DLD1 (cell line): ENCODE measurements around the gene SLC30A7.
"Not testable (repeated sequence)": the region's sequence is repeated elsewhere in the genome, so short reads cannot be mapped to it uniquely, and the experiment has no call there.

Experiments used
- in situ Hi-C: cut with HindIII; loops from 2 replicates; pipeline ENCODE4 v1.10.0; 2017; ENCODE audit warnings: low sequenced_read_pairs

The SLC30A7 gene

DNA sequence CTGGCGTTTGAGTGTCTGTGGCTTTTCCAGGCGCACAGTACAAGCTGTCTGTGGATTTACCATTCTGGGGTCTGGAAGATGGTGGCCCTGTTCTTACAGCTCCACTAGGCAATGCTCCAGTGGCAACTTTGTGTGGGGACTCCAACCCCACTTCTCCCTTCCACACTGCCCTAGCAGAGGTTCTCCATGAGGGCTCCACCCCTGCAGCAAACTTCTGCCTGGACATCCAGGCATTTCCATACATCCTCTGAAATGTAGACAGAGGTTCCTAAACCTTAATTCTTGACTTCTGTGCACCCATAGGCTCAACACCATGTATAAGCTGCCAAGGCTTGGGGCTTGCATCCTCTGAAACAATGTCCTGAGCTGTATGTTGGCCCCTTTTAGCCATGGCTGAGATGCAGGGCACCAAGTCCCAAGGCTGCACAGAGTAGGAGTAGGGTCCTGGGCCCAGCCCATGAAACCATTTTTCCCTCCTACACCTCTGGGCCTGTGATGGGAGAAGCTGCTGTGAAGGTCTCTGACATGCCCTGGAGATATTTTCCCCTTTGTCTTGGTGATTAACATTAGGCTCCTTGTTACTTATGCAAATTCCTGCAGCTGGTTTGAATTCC lies 5.9 kb upstream of the SLC30A7 start:
- in situ Hi-C loops: not testable (repeated sequence)

DNA sequence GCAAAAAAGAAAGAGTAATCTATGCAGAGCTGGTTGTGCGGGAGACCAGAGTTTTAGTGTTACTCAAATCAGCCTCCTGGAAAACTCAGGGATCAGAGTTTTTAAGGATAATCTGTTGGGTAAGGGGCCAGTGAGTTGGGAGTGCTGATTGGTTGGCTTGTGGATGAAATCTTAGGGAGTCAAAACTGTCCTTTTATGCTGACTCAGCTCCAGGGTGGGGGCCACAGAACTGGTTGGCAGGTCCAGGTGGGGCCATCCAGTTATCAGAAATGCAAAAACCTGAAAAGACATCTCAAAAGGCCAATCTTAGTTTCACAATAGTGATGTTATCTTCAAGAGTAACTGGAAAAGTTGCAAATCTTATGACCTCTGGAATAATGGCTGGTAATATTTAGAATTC lies 4.5 kb upstream of the SLC30A7 start:
- in situ Hi-C loops: no loop called here

DNA sequence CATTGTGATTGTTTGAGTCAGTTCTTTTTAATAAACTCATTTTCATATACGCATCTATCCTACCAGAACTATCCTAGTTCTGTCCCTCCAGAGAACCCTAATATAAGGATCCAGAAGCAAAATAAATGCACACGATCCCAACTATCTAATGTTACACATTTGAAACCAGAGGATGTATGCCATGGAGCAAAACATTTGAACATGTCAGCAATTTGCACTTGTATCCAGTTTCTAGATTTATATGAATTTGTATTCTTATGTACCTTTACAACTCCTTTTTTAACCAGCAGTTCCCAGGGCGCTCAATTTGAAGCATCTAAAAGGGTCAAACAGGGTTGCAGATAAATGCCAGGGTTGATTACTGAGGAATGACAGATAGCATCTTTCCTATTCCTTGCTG lies 3.3 kb upstream of the SLC30A7 start:
- in situ Hi-C loops: no loop called here

DNA sequence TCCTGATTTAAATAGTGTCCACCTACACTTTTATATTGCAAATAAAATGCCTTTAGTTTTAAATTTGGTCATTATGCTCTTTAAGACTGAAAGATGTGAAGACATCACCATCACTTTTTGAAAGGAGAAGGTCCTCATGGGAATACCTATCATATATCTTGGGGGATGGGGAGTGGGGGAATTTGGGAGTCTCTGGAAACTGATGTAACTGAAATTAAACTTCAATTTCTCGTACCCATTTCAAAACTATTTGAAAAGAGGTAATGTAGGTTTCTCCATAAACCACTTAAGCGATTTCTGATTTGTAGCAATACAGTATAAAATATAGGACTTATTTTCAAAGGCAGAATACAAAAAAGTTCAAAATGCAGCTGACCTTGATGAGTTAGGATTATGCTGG lies 2.2 kb upstream of the SLC30A7 start:
- in situ Hi-C loops: no loop called here

DNA sequence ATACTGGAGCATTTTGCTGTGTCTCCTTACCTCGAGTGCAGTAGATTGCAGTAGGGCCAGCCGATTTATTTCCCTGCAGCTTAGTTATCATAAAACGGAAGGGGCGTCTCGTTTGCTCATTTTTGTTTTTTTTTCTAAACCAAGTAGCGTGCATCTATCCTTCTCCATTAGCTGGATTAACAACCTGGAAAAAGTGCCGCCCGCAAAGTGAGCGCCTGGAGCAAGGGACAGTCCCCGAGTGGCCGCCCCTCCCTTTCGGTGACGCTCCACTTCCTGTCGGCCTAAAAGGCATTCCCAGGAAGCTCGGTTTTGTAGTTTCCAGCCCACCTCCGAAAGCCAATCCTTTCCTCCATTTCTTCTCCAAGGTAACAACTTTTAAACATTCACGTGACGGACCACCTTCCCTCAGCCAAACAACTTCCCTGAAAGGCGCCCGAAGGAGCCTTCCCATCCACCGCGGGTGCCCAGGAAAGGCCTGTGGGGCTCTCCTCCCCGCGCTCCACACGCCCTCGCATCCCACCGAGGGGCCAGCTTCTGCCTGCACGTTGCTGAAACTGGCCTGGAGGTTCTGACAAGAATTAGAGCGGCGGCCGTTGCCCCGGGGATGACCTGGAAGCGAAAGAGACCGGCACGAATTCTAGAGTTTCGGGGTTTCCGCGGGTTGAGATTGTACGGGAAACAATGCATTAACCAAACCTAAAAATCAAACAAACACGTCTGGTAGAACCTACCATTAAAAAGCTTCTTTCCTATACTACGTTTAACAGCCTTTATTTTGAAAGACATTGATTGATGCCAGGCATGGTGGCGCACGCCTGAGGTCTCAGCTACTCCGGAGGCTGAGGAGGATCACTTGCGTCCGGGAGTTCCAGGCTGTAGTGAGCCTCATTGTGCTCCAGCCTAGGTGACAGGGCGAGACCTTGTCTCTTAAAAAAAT lies 1.0 kb upstream of the SLC30A7 start, which contains the start of gene EXTL2:
Gene EXTL2 (minus strand): TSS at position 240 of the 937 bp plus-strand sequence. CDS start 6,085 bp downstream, outside the sequence.
- in situ Hi-C loops: no loop called here

DNA sequence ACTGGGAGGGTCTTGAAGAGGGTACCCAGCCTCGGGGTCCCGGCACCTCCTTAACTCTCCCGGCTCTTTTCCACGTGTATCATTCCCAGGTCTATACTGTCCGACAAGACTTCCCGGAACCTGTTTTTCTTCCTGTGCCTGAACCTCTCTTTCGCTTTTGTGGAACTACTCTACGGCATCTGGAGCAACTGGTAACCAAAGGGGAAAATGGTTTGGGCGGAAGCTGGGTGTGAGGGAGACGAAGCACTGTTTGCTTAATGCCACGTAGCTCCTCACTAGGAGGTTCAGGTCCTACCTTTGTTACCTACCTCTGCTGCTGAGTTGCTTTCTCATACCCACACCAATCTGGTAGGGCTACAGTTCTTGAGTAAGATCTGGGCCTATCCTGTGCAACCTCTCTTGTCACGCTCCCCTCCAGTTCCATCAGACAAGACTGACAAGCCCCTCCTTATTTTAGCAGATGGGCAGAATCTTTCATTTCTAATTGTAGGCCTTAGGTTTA lies 642 bp downstream of the SLC30A7 start:
- in situ Hi-C loops: no loop called here

DNA sequence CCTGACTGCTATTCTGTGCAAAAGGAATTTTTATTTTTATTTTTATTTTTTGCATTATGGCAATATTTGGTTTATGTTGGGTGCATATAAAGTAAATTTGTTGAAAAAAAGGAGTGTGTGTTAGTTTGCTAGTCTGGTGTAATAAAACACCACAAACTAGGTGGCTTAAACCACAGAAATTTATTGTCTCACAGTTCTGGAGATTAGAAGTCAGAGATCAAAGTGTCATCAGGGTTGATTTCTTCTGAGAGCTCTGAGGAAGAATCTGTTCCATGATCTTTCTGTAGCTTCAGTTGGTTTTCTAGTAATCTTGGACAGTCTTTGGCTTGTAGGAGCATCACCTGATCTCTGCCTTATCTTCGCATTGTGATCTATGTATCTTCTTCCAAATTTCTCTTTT lies 6.5 kb downstream of the SLC30A7 start:
- in situ Hi-C loops: loop anchor here (25.0 kb wide), 1 partner anchor 385 kb away; no protein-coding TSS in a partner anchor

DNA sequence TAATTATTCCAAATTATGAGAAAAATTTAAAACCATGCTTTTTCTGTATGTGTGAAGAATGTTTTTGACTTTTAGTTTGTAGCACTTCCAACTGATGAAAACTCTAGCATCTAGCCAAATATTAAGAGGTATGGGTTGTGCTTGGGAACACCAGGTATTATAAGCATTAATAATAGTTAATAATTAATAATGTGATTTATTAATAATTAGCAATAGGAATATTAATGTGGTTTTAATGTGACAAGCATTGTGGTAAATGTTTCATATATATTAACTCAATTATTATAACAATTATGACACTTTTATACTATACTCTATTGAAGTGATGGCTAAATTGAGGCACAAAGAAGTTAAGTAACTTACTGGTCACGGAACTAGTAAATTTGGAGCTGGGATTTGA lies 7.9 kb downstream of the SLC30A7 start:
- in situ Hi-C loops: loop anchor here (25.0 kb wide), 1 partner anchor 384 kb away; no protein-coding TSS in a partner anchor

DNA sequence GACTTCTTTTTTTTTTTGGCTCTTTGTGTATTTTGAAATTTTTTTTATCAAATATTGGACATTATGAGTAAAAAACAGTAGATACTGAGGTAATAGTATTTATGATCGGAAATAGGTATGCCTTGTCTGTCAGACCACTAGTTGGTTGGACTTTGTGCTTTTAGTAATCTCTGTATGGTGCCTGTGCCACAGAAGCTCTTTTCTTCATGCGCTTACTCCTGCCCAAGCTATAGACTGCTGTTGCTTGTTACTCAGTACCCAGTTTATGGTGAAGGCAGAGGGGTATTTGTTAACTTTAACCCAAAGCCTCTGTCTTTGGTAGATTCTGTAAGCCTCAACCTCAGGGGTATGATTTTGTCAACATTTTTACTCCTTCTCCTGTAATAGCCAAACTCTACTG lies 8.6 kb downstream of the SLC30A7 start:
- in situ Hi-C loops: loop anchor here (25.0 kb wide), 1 partner anchor 383 kb away; no protein-coding TSS in a partner anchor

DNA sequence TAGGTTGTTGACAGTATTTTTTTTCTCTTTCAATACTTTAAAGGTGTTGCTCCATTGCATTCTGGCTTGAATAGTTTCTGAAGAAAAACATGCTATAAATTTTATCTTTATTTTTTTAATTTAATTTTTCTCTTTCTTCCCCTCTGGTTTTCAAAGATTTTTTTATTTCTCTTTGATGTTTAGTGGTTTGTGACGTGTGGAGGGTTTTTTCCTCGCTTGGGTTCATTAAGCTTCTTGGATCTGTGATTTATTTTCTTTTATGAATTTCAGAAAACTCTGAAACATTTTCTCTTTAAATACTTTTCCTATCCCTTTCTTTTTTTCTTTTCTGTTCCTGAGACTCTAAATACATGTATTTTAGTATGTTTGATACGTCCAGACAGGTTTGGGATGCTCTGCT lies 9.3 kb downstream of the SLC30A7 start:
- in situ Hi-C loops: loop anchor here (25.0 kb wide), 1 partner anchor 382 kb away; no protein-coding TSS in a partner anchor

DNA sequence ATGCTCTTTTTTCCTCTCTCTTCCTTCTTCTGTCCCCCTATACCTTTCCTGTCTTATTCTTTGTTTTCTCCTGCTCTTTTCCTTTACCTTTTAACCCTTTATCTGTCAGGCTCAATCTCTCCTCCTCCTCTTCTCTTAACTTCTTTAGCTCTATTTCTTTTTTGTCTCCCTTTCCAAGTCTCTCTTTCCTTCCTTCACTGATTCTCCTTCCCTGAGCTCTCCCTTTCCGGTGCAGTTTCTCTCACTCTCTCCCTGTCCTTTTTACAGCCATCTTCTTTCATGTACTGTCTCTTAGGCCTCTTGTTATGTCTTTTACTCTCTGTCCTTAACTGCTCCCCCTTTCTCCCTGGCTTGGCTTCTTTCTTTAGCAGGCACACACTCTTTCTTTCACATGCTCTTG lies 12.0 kb downstream of the SLC30A7 start:
- in situ Hi-C loops: loop anchor here (25.0 kb wide), 1 partner anchor 379 kb away; no protein-coding TSS in a partner anchor

DNA sequence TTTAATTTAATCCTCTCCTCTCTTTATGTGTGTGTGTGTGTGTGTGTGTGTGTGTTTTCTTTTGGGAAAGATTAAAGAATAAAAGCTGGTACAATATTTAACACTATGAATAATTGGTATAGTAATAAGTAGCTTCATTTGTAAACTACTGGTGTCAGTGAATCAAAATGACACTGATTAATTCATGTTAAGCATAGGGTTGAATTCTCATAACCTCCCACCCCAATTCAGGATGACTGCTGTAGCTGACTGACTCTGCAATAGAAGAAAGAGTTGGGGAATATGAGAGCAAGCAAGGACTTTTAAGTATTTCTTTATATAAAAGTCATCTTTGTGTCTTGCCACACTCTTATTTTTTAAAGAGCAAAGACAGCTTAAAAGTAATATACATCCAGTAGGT lies 13.1 kb downstream of the SLC30A7 start:
- in situ Hi-C loops: loop anchor here (25.0 kb wide), 1 partner anchor 378 kb away; no protein-coding TSS in a partner anchor

DNA sequence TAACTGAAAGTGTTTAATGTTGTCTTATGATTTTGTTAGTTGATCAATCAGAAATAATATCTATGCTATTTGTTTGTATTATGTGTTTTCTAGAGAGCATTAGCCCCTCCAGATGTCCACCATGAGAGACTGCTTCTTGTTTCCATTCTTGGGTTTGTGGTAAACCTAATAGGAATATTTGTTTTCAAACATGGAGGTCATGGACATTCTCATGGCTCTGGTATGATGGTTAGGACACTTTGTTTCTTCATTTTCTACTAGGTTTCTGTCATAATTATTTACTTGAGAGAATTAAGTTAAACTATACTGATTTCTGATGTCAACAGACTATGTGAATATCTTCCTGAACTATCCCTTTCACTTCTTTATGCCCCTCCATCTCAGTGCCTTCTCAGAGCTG lies 16.1 kb downstream of the SLC30A7 start:
- in situ Hi-C loops: loop anchor here (25.0 kb wide), 1 partner anchor 375 kb away; no protein-coding TSS in a partner anchor

DNA sequence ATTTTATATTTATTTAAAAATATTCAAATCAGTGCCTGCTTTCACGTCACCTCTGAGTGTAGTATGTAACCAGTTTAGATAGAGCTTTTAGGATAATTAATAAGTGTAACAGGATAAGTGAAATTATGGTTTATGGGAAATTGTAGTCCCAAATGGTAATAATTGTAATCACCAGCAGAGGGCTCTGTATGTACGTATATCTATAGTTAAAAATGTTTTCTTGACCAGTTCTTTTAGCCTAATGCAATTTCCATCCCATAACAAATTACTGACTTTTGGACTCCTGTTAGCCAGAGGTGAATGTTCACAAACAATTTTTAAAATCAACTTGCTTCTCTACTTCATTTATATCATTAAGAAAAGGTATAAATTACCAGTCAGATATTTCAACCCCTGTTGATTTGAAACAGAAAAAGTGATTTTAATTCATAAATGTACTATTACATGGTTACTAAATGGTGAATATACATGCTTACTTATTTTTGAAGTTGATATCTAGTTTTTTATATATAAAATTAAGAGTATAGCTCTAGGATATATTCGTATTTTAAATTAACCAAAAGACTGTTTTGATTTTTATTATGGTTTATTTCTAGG lies 25.3 kb downstream of the SLC30A7 start:
- in situ Hi-C loops: loop anchor here (25.0 kb wide), 1 partner anchor 366 kb away; no protein-coding TSS in a partner anchor

DNA sequence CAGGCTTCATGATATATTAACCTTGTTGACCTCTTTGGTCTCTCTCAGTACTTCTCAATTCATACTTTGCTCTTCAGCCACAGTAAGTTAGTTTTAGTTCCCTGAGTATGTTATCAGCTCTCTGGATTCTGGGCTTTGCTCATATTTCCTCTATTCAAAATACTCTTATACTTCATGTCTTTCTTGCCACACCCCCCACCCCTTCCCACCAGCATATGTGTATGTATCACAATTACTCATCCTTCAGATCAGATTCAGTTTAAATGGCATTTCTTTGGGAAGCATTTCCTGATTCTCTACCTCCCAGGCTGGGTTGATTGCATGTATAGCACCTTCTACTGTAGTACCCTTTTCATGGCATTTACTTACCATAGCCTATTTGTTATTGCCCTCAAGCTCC lies 28.3 kb downstream of the SLC30A7 start:
- in situ Hi-C loops: loop anchor here (25.0 kb wide), 1 partner anchor 363 kb away; no protein-coding TSS in a partner anchor

DNA sequence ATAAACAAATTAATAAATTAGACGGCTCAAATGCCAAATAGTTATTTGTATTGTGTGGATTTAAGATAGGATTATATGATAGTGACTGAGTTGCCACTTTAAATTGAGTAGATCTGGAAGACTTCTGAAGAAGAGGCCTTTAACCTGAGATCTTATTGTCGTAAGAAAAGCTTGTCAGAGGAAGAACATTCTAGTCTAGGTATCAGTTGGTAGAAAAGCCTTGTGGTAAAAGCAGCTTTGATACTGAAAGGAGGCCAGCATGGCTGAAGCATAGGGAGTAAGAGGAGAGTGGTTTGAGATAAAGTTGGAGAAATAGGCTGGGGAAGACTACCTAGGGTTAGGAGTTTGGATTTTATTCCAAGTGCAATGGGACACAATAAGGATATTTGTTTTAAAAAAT lies 29.1 kb downstream of the SLC30A7 start:
- in situ Hi-C loops: loop anchor here (25.0 kb wide), 1 partner anchor 362 kb away; no protein-coding TSS in a partner anchor

DNA sequence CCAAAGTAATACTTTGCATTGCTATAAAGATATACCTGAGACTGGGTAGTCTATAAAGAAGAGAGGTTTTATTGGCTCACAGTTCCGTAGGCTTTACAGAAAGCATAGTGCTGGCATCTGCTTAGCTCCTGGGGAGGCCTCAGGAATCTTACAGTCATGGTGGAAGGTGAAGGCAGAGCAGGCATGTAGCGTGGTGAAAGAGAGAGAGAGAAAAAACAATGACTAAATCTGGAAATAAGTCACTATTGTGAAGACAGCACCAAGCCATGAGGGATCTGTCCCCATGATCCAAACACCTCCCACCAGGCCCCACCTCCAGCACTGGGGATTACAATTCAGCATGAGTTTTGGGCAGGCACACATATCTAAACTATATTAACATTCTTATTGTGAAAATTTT lies 30.4 kb downstream of the SLC30A7 start:
- in situ Hi-C loops: no loop called here

DNA sequence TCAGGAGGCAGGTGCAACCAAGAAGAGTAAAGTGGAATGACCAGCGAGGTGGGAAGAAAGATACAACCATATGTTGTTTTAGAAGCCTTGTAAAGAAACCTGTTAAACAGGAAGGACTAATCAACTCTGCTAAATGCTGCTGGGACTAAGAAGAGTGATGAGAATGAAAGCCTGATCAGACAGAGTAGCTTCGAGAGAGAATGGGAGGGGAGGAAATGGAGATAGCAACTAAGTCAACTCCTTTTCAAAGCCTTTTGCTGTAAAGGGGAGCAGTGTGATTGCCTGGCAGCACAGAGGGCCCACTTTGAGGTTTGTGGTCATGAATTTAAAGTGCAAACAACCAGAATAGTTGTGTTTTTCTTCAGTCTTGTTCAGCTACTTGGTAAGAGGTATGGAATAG lies 31.4 kb downstream of the SLC30A7 start:
- in situ Hi-C loops: no loop called here

DNA sequence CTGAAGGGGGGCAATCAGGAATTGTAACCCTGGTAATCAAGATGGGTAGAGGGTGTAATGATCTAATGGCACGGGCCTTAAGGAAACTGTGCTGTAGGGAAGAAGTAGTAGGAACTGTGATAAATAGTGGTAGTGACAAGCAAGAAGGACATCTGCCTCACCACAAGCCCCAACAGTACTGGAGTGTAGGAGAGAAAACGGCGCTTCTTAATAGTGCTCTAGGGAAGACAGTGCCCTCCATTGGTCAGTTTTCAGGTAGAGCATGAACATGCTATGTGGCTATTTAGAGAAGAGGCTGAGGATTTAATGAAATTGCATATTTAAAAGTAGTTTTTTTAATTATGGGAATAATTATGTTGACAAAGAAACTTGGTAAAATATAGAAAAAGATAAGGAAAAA lies 32.2 kb downstream of the SLC30A7 start:
- in situ Hi-C loops: no loop called here

DNA sequence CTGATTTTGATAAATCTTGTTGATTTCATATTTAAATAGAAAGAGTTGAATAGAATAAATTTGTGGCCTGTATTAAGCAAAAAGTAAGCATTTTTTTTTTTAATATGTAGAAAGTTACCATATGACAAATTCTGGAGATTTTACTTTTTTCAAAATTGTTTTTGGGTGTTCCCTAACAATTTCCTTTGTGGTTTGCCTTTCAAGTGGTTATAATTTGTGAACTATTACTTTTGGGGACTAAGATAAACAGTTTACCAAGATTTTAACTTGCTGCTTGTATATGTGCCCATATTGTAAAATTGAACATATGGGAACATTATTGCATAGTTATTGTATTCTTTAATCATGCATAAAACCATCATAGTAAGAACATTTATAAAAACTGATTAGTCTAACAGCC lies 34.6 kb downstream of the SLC30A7 start:
- in situ Hi-C loops: no loop called here

DNA sequence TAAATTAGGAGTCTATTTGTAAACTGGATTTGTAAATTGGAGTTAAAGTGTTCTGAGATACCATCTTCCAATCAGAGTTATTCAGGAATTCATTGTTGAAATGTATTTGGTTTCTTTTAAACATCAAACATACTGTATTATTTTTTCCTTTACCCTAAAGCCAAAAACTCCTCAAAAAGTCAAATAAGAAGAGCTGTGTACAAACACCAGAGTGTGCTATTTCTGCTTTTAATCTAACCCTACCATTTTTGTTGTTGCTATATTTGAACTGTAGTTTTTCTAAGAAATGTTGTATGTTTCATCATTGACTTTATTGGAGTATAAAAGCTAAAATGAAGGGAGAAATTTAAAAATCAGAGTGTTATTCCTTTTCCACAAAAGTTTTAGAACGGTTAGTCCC lies 35.8 kb downstream of the SLC30A7 start:
- in situ Hi-C loops: no loop called here
